HepG2 (cell line): ENCODE results near the gene PPP6R2. TPM values are rescaled to one million over a fixed set of nuclear protein-coding genes. Genes with fewer than 3 reads are reported as not detected.

Source experiments
- DMAP1 ChIP-seq: IDR thresholded peaks from 2 replicates; pipeline ENCODE4 v1.6.1; 2016
- EEA1 ChIP-seq: sonication (generic); formaldehyde crosslinking; IDR thresholded peaks from 2 replicates; pipeline ENCODE4 v1.5.1; 2020; ENCODE audit warnings: mild to moderate bottlenecking, missing genetic modification reagents, borderline replicate concordance
- ESRRA ChIP-seq: sonication (generic); formaldehyde crosslinking; IDR thresholded peaks from 2 replicates; pipeline ENCODE4 v1.5.1; 2020; ENCODE audit warnings: mild to moderate bottlenecking, low read depth, missing genetic modification reagents
- HMGA1 ChIP-seq: sonication (generic); formaldehyde crosslinking; conservative IDR thresholded peaks from 2 replicates; pipeline ENCODE4 v1.4.0; 2020; ENCODE audit warnings: missing genetic modification reagents
- MTA1 ChIP-seq: sonication (generic); formaldehyde crosslinking; IDR thresholded peaks from 2 replicates; pipeline ENCODE4 v1.4.0; 2020; ENCODE audit warnings: missing genetic modification reagents, mild to moderate bottlenecking, borderline replicate concordance
- RFXANK ChIP-seq: IDR thresholded peaks from 2 replicates; pipeline ENCODE4 v1.6.1; 2016
- TBX2 ChIP-seq: sonication (generic); formaldehyde crosslinking; IDR thresholded peaks from 2 replicates; pipeline ENCODE4 v1.5.0; 2020; ENCODE audit warnings: missing genetic modification reagents, mild to moderate bottlenecking, borderline replicate concordance
- ZNF3 ChIP-seq: IDR thresholded peaks from 2 replicates; pipeline ENCODE4 v1.7.0; 2017; ENCODE audit warnings: inconsistent platforms
- ZNF331 ChIP-seq: sonication (generic); formaldehyde crosslinking; IDR thresholded peaks from 2 replicates; pipeline ENCODE4 v1.4.0; 2020; ENCODE audit warnings: missing genetic modification reagents
- ZNF431 ChIP-seq: sonication (generic); formaldehyde crosslinking; IDR thresholded peaks from 2 replicates; pipeline ENCODE4 v1.9.0; 2022; ENCODE audit warnings: missing genetic modification reagents, low read depth, mild to moderate bottlenecking, borderline replicate concordance
- ZNF839 ChIP-seq: sonication (generic); formaldehyde crosslinking; IDR thresholded peaks from 2 replicates; pipeline ENCODE4 v1.4.0; 2020; ENCODE audit warnings: missing genetic modification reagents, mild to moderate bottlenecking, borderline replicate concordance
- polyA plus RNA-seq, 8 experiments: library from polyadenylated mRNA; depleted of rRNA in 3 of 8; stranded (reverse) in 7 of 8; unstranded in 1 of 8; fragments of >200 nt; fragmentation: Illumina TruSeq in 4 of 8; extraction: Trizol in 4 of 8; gene quantifications; 2 replicates each; pipeline versions ENCODE4 v1.2.1 to v1.2.3, GENCODE V29; 2011 to 2016; ENCODE audit warnings: low read depth in 4 of 8, missing spikeins in 1 of 8, mixed read lengths in 1 of 8; ENCODE audit not compliant: insufficient read depth in 1 of 8
- total RNA-seq, 5 experiments: library from RNA; depleted of rRNA; stranded (reverse); fragments of >200 nt; fragmentation: Illumina TruSeq; extraction: Trizol; gene quantifications; 2 replicates each; pipeline ENCODE4 v1.2.3, GENCODE V29; 2016; ENCODE audit warnings: low read depth in 1 of 5
- TF ChIP-seq, protein P1 (sequence below): conservative IDR thresholded peaks from 2 replicates; pipeline ENCODE4 v1.6.1; 2018; ENCODE audit warnings: missing genetic modification reagents
- TF ChIP-seq, protein P2 (sequence below): sonication (generic); IDR thresholded peaks from 2 replicates; pipeline ENCODE4 v1.6.1; 2016; ENCODE audit warnings: low read depth, borderline replicate concordance
- TF ChIP-seq, protein P3 (sequence below): sonication (generic); formaldehyde crosslinking; IDR thresholded peaks from 2 replicates; pipeline ENCODE4 v1.4.0; 2020; ENCODE audit warnings: missing genetic modification reagents
- TF ChIP-seq, protein P4 (sequence below): sonication (generic); formaldehyde crosslinking; IDR thresholded peaks from 2 replicates; pipeline ENCODE4 v1.4.0; 2020; ENCODE audit warnings: low read depth, mild to moderate bottlenecking, missing genetic modification reagents
- TF ChIP-seq, protein P5 (sequence below): sonication (generic); formaldehyde crosslinking; IDR thresholded peaks from 2 replicates; pipeline ENCODE4 v1.5.0; 2020; ENCODE audit warnings: mild to moderate bottlenecking, missing genetic modification reagents, moderate library complexity
- TF ChIP-seq, protein P6 (sequence below): sonication (generic); formaldehyde crosslinking; IDR thresholded peaks from 2 replicates; pipeline ENCODE4 v1.5.0; 2020; ENCODE audit warnings: missing genetic modification reagents, mild to moderate bottlenecking, borderline replicate concordance

The PPP6R2 gene
- total and polyA plus RNA-seq, 2 of the 13 experiments (the other 11 are each of a cell fraction or from before 2014, with no cell fraction given): 55.0 to 102 TPM

DNA sequence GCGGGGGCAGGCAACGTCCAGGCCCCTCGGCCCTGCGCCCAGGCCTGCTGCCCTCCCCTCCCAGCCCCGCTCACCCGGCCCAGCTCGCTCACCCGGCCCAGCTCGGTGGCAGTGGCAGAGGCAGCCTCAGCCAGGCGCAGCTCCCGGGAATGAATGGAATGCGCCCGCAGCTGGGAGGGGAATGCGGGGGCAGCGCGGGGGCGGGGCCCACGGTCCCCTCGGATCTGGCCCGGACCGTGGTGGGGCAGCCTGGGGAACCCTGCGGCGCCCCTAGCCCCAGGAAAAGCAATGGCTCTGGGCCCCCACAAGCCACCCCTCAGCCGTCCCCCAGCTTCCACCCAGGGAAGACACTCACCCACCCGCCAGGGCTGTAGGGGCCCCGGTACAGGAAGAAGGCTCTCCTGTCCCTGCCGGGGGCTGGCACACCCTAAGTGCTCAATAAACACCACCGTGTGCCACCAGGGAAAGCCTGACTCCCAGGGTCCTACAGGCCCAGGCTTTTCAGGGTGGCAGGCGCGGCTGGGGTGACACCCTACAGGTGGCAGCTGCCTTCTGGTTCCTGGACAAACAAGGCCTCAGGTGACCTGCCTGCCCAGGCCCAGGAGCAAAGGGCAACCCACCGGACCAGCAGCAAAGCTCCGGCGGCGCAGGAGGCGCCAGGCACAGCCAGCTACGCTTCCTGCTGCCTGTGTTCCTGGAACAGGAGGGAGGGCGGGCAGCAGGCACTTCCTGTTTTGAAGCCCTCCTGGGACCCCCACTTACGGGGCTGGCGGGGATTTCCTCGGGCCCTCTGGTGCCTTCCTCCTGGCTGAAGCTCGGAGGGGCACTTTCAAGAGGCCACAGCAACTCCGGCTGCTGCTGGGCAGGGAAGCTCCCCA is 49.4 kb upstream of the PPP6R2 start (continued):
- TF ChIP-seq, protein P1, sequence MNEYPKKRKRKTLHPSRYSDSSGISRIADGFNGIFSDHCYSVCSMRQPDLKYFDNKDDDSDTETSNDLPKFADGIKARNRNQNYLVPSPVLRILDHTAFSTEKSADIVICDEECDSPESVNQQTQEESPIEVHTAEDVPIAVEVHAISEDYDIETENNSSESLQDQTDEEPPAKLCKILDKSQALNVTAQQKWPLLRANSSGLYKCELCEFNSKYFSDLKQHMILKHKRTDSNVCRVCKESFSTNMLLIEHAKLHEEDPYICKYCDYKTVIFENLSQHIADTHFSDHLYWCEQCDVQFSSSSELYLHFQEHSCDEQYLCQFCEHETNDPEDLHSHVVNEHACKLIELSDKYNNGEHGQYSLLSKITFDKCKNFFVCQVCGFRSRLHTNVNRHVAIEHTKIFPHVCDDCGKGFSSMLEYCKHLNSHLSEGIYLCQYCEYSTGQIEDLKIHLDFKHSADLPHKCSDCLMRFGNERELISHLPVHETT (CRISPR knock-in tag): no peak; the same call in none of the 2 replicates
- TF ChIP-seq TBX2 (CRISPR knock-in tag): peak; percentile 75
- no peak for TF ChIP-seq ZNF3 (CRISPR knock-in tag)
- no peak for TF ChIP-seq EEA1
- TF ChIP-seq, protein P2, sequence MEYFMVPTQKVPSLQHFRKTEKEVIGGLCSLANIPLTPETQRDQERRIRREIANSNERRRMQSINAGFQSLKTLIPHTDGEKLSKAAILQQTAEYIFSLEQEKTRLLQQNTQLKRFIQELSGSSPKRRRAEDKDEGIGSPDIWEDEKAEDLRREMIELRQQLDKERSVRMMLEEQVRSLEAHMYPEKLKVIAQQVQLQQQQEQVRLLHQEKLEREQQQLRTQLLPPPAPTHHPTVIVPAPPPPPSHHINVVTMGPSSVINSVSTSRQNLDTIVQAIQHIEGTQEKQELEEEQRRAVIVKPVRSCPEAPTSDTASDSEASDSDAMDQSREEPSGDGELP: peak; percentile 91
- TF ChIP-seq, protein P3, sequence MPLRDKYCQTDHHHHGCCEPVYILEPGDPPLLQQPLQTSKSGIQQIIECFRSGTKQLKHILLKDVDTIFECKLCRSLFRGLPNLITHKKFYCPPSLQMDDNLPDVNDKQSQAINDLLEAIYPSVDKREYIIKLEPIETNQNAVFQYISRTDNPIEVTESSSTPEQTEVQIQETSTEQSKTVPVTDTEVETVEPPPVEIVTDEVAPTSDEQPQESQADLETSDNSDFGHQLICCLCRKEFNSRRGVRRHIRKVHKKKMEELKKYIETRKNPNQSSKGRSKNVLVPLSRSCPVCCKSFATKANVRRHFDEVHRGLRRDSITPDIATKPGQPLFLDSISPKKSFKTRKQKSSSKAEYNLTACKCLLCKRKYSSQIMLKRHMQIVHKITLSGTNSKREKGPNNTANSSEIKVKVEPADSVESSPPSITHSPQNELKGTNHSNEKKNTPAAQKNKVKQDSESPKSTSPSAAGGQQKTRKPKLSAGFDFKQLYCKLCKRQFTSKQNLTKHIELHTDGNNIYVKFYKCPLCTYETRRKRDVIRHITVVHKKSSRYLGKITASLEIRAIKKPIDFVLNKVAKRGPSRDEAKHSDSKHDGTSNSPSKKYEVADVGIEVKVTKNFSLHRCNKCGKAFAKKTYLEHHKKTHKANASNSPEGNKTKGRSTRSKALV (CRISPR knock-in tag): peak; percentile 93
- TF ChIP-seq, protein P4, sequence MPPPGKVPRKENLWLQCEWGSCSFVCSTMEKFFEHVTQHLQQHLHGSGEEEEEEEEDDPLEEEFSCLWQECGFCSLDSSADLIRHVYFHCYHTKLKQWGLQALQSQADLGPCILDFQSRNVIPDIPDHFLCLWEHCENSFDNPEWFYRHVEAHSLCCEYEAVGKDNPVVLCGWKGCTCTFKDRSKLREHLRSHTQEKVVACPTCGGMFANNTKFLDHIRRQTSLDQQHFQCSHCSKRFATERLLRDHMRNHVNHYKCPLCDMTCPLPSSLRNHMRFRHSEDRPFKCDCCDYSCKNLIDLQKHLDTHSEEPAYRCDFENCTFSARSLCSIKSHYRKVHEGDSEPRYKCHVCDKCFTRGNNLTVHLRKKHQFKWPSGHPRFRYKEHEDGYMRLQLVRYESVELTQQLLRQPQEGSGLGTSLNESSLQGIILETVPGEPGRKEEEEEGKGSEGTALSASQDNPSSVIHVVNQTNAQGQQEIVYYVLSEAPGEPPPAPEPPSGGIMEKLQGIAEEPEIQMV (CRISPR knock-in tag): peak; percentile 98
- TF ChIP-seq, protein P5, sequence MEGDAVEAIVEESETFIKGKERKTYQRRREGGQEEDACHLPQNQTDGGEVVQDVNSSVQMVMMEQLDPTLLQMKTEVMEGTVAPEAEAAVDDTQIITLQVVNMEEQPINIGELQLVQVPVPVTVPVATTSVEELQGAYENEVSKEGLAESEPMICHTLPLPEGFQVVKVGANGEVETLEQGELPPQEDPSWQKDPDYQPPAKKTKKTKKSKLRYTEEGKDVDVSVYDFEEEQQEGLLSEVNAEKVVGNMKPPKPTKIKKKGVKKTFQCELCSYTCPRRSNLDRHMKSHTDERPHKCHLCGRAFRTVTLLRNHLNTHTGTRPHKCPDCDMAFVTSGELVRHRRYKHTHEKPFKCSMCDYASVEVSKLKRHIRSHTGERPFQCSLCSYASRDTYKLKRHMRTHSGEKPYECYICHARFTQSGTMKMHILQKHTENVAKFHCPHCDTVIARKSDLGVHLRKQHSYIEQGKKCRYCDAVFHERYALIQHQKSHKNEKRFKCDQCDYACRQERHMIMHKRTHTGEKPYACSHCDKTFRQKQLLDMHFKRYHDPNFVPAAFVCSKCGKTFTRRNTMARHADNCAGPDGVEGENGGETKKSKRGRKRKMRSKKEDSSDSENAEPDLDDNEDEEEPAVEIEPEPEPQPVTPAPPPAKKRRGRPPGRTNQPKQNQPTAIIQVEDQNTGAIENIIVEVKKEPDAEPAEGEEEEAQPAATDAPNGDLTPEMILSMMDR (CRISPR knock-in tag): peak; percentile 54
- TF ChIP-seq ZNF331 (CRISPR knock-in tag): peak; percentile 86
- peak; percentile 40; the same call in 1 of the 2 replicates for TF ChIP-seq RFXANK (CRISPR knock-in tag)
- TF ChIP-seq HMGA1: no peak
- TF ChIP-seq ZNF431 (CRISPR knock-in tag): peak; percentile 88
- TF ChIP-seq ESRRA (CRISPR knock-in tag): peak; percentile 74
- TF ChIP-seq MTA1 (CRISPR knock-in tag): peak; percentile 96
- TF ChIP-seq ZNF839 (CRISPR knock-in tag): no peak
- peak; percentile 79 for TF ChIP-seq DMAP1 (CRISPR knock-in tag)
- TF ChIP-seq, protein P6, sequence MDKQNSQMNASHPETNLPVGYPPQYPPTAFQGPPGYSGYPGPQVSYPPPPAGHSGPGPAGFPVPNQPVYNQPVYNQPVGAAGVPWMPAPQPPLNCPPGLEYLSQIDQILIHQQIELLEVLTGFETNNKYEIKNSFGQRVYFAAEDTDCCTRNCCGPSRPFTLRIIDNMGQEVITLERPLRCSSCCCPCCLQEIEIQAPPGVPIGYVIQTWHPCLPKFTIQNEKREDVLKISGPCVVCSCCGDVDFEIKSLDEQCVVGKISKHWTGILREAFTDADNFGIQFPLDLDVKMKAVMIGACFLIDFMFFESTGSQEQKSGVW: no peak
